HG03103 (cell line): ENCODE results near the gene KDM8.
"Not testable (repeated sequence)": the region's sequence is repeated elsewhere in the genome, so short reads cannot be mapped to it uniquely, and the experiment has no call there.

Source experiments
- ATAC-seq: cut with Tn5 transposase; IDR thresholded peaks from one replicate; pipeline ENCODE4 v1.9.1; 2021; ENCODE audit warnings: low read depth; ENCODE audit not compliant: unreplicated experiment

The KDM8 gene

GRCh38 chr16:27190316-27190871 is 12.9 kb upstream of the KDM8 start:
- no peak for ATAC-seq

GRCh38 chr16:27191352-27191924 is 11.9 kb upstream of the KDM8 start:
- ATAC-seq, result no peak

- ATAC-seq, result no peak
These were observed 9.9 kb upstream of the KDM8 start for GRCh38 chr16:27193300-27193990.

- ATAC-seq, result no peak
These were observed 8.1 kb upstream of the KDM8 start for GRCh38 chr16:27195076-27195741.

GRCh38 chr16:27195941-27196595 is 7.3 kb upstream of the KDM8 start:
- ATAC-seq, result no peak

- ATAC-seq, result no peak
These were observed 6.3 kb upstream of the KDM8 start for GRCh38 chr16:27197004-27197403.

GRCh38 chr16:27198451-27199234 is 4.7 kb upstream of the KDM8 start:
- no peak for ATAC-seq

GRCh38 chr16:27199235-27199586 is 4.1 kb upstream of the KDM8 start:
- ATAC-seq, result no peak

GRCh38 chr16:27199736-27200135 is 3.6 kb upstream of the KDM8 start:
- ATAC-seq, result peak; percentile 43

GRCh38 chr16:27200914-27201313 is 2.4 kb upstream of the KDM8 start:
- ATAC-seq, result not testable (repeated sequence)

- peak; percentile 54 for ATAC-seq
These were observed 311 bp upstream of the KDM8 start for GRCh38 chr16:27202923-27203506.

GRCh38 chr16:27204312-27204915 is 1.1 kb downstream of the KDM8 start:
- ATAC-seq, result no peak

GRCh38 chr16:27205423-27206065 is 2.2 kb downstream of the KDM8 start:
- no peak for ATAC-seq

- not testable (repeated sequence) for ATAC-seq
These were observed 3.8 kb downstream of the KDM8 start for GRCh38 chr16:27207121-27207520.

- no peak for ATAC-seq
These were observed 4.9 kb downstream of the KDM8 start for GRCh38 chr16:27208081-27208680.

- ATAC-seq, result no peak
These were observed 5.5 kb downstream of the KDM8 start for GRCh38 chr16:27208796-27209195.

- no peak for ATAC-seq
These were observed 6.3 kb downstream of the KDM8 start for GRCh38 chr16:27209591-27209990.

- no peak for ATAC-seq
These were observed 6.8 kb downstream of the KDM8 start for GRCh38 chr16:27210174-27210573.

- no peak for ATAC-seq
These were observed 7.7 kb downstream of the KDM8 start for GRCh38 chr16:27211026-27211425.
